NB4 (cell line): ENCODE results near the gene ALDH3B2.

ENCODE experiments used
- DNase-seq: peaks from one replicate; pipeline ENCODE4 v3.0.0; 2010; ENCODE audit warnings: low read depth
- H3K4me3 ChIP-seq: one replicate; pipeline ENCODE4 v1.5.1; 2011; ENCODE audit warnings: mild to moderate bottlenecking, low read depth, low read length, moderate library complexity
- CTCF ChIP-seq: IDR thresholded peaks from one replicate; pipeline ENCODE4 v1.5.1; 2012; ENCODE audit warnings: low read depth, low read length
- MAX ChIP-seq: IDR thresholded peaks from 2 replicates; pipeline ENCODE4 v1.6.1; 2011; ENCODE audit warnings: low read depth, low read length
- MYC ChIP-seq: IDR thresholded peaks from 2 replicates; pipeline ENCODE4 v1.6.1; 2011; ENCODE audit warnings: low read depth, low read length
- POLR2A ChIP-seq: IDR thresholded peaks from 2 replicates; pipeline ENCODE4 v1.6.1; 2011; ENCODE audit warnings: mild to moderate bottlenecking; ENCODE audit not compliant: insufficient read length; ENCODE audit errors: extremely low read depth

Gene ALDH3B2

DNA sequence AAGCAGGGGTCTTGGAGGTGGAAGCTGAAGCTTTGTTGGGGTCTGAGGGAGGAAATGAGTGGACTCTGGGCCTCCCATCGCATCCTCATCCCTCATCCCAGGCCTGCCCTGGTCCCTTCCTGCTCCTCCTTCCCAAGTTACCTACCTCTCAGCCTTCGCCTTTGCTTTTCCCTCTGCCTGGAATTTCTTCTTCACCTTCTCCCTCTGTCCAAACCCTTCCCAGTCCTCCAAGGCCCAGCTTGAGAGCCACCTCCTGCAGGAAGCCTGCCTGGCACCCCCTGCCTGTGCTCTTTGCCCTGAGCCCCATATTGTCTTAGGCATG, 42.6 kb downstream of the ALDH3B2 start:
- DNase-seq = no peak
- no peak overlapping the region for H3K4me3 ChIP-seq
- TF ChIP-seq MAX = no peak
- no peak for TF ChIP-seq POLR2A
- no peak for TF ChIP-seq CTCF
- TF ChIP-seq MYC = no peak

- DNase-seq = no peak
- TF ChIP-seq MYC (no peak), POLR2A (no peak), CTCF (no peak), MAX (no peak)
- no peak overlapping the region for H3K4me3 ChIP-seq
Observed at GRCh38 chr11:67631411-67631810, 43.0 kb downstream of the ALDH3B2 start.

DNA sequence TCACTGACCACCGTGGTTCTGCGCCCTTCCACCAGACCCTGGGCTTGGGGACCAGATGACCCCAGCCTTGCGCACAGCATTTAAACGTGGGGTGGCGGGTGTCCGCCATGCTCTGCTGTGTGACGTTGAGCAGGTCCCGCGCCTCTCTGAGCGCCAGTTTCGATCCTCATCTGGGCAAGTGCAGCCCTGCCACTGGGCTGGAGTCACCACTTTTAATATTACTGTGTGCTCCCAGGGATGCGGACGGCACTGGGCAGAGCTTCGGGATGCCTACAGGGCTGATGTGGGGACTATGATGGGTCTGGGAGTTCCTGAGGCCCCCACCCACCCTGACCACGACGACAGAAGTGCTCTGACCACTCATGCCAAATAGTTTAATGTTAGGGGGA, 43.5 kb downstream of the ALDH3B2 start:
- no peak for TF ChIP-seq POLR2A
- TF ChIP-seq MAX = no peak
- no peak for DNase-seq
- H3K4me3 ChIP-seq = peak overlapping the region; percentile 57

DNA sequence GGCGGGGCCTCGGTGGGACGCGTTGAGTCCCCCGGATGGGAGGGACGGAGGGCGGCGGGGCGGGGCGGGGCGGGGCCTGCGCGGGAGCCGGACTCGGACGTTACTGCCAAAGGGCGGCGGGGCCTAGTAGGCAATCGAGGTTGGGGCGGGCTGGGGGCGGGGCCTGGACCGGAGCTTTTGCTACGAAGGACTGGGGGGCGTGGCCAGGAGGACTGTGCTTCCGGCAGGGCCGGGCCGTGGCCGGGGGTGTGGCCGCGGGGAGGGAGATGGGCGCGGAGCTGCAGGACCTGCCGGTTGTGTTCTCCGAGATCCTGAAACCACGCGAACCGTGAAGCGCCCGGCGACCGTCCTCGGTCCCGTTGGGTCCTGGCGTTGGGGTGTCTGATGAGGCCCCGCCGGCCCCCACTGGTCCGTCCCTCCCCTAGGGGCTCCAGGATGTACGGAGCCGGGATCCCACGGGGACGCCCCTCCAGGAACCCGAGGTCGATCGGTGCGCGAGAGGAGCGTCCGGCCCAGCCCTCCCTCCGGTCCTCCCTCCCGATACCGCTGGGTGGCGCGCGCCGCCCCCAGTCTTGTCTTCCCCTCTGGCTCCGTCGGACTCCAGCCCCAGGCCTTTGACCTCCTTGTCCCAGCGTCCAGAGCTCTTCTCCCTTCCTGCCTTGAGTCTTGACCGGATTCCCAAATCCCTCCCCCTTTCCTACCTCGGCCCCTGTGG, 44.0 kb downstream of the ALDH3B2 start:
- peak; percentile 62; the same call in 1 of the 2 replicates for TF ChIP-seq MAX
- TF ChIP-seq MYC = peak; percentile 52; the same call in 1 of the 2 replicates
- peak; percentile 79 for TF ChIP-seq CTCF
- TF ChIP-seq POLR2A = peak; percentile 75
- H3K4me3 ChIP-seq = peak overlapping the region; percentile 57
- DNase-seq = peak; percentile 98

- peak; percentile 93 for DNase-seq
- H3K4me3 ChIP-seq = peak within 1 kb of the TSS; percentile 57
- TF ChIP-seq MAX = peak; percentile 88
- peak; percentile 80 for TF ChIP-seq POLR2A
- TF ChIP-seq MYC = peak; percentile 92
- peak; percentile 80 for TF ChIP-seq CTCF
Observed at GRCh38 chr11:67629386-67630227, 44.8 kb downstream of the ALDH3B2 start, which contains the start of gene NUDT8. TSS of gene NUDT8 (minus strand) at chr11:67629937. CDS start at chr11:67629911, 26 bp downstream.
